Measurements from ENCODE around the gene ERC2.

Gene ERC2

DNA sequence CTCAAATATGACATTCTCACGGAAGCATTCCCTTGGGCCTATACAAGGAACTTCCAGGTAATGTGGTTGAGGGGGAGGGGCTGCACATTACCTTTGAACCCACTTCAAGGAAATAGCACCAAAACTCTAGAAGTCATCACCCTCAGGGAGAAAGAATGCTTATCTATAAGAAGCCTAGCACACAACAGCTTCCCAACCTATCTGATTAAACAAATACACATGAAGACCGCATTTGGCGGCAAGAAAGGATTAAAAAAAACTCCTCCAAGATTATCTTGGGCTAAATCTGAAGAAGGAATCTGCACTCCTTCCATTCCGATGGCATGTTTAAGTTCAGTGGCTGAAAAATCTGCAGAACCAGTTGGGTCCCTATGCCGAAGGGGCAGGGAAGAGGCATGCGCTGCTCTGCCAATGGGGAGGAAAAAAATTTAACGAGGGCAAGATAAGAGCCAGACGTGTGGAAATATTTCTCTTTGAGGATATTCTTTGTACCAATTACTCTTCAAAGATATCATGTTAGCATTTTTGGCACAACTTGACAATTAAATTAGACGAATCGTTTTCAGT is 899.2 kb downstream of the ERC2 start:
- no peak overlapping the region for H3K27ac Mint-ChIP-seq
- H3K36me3 Mint-ChIP-seq (ENCODE audit: low read depth), result no peaks in the 10 kb centered on the region
- no peaks in the 10 kb centered on the region for H3K9me3 Mint-ChIP-seq
- H3K4me1 Mint-ChIP-seq (ENCODE audit: low read depth), result peaks cover 14% of the 10 kb centered on the region
- H3K27me3 Mint-ChIP-seq, result peaks cover 17% of the 10 kb centered on the region
- H3K4me3 Mint-ChIP-seq, result no peak overlapping the region
- intact Hi-C loops (cut with micrococcal nuclease), result no loop called here

DNA sequence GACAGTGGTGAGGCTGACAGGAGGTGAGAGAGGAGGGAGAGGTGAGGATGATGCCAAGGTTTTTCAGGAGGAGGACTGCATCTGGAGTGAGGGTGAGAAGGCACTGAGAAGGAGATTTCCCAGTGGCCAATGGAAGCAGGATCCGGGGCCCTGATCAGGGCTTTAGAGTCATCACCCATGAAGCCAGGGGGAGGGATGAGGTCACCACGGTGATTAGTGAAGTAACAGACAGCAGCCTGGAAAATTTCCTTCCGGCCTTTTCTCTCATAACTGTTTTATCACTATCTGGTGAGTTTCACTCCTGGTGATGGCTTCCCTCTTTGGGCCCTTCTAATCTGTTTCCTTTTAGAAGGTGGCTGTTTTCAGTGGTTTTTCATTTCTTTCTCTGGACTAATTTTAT is 900.7 kb downstream of the ERC2 start:
- intact Hi-C loops (cut with micrococcal nuclease), result no loop called here
- Mint-ChIP-seq H3K27ac (no peak overlapping the region), H3K4me3 (no peak overlapping the region), H3K9me3 (no peaks in the 10 kb centered on the region), H3K4me1 (ENCODE audit: low read depth) (peaks cover 23% of the 10 kb centered on the region), H3K27me3 (peaks cover 21% of the 10 kb centered on the region), H3K36me3 (ENCODE audit: low read depth) (no peaks in the 10 kb centered on the region)

DNA sequence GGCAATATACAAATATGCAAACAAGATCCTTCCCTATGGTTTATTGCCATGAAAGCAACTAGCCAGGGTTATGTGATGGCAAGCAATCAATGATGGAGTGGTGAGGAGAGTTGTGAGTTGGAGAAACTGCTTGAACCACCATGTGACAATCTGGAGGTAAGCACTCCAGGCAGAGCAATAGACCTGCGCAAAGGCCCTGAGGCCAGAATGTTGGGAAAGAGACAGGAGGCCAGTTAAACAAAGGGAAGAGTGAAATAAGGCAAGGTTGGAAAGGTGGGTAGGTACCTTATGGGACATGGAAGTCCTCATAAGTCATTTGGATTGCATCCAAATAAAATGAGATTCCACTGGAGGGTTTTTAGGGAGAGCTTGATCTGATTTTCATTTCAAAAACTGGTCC is 901.1 kb downstream of the ERC2 start:
- Mint-ChIP-seq H3K36me3 (ENCODE audit: low read depth) (no peaks in the 10 kb centered on the region), H3K9me3 (no peaks in the 10 kb centered on the region), H3K27ac (no peak overlapping the region), H3K27me3 (peaks cover 23% of the 10 kb centered on the region), H3K4me3 (no peak overlapping the region), H3K4me1 (ENCODE audit: low read depth) (peaks cover 23% of the 10 kb centered on the region)
- intact Hi-C loops (cut with micrococcal nuclease), result no loop called here

DNA sequence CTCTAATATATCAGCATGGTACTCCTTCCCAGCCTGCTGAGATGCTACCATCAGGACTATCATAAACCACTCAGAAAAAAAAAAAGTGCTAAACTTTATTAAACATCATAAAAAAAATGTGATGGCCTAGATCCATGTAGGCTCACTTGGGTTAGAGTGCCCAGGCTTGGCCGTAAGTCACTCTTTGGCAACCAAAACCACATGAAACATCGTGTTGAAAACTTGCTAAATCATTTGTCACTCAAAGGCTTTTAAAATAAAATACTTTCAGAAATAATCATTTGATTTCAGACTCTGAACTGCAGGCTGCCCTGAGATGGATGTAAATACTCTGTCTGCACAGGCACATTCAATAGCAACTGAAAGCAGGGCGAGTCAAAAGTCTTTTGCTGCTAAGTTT is 902.7 kb downstream of the ERC2 start:
- no peak overlapping the region for H3K4me3 Mint-ChIP-seq
- H3K9me3 Mint-ChIP-seq, result no peaks in the 10 kb centered on the region
- no peak overlapping the region for H3K27ac Mint-ChIP-seq
- intact Hi-C loops (cut with micrococcal nuclease), result no loop called here
- H3K36me3 Mint-ChIP-seq (ENCODE audit: low read depth), result no peaks in the 10 kb centered on the region
- peaks cover 18% of the 10 kb centered on the region for H3K27me3 Mint-ChIP-seq
- peaks cover 14% of the 10 kb centered on the region for H3K4me1 Mint-ChIP-seq (ENCODE audit: low read depth)

DNA sequence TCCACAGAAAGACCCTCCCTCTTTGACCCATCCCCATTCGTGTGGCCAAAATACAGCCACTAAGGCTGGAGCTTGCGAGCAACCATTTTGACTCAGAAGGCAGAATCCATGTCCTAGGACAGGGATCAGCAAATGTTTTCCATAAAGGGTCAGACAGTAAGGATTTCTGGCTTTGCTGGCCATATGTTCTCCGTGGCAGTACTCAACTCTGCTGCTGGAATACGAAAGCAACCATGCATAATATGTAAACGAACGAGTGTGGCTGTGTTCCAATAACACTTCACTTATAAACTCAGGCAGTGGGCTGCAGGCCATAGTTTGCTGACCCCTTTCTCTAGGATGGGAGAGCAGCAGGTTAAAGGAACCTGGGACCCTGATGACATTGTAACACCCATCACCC is 903.5 kb downstream of the ERC2 start:
- no peaks in the 10 kb centered on the region for H3K36me3 Mint-ChIP-seq (ENCODE audit: low read depth)
- H3K9me3 Mint-ChIP-seq, result no peaks in the 10 kb centered on the region
- no peak overlapping the region for H3K4me3 Mint-ChIP-seq
- intact Hi-C loops (cut with micrococcal nuclease), result no loop called here
- peaks cover 13% of the 10 kb centered on the region for H3K27me3 Mint-ChIP-seq
- peaks cover 10% of the 10 kb centered on the region for H3K4me1 Mint-ChIP-seq (ENCODE audit: low read depth)
- H3K27ac Mint-ChIP-seq, result no peak overlapping the region

DNA sequence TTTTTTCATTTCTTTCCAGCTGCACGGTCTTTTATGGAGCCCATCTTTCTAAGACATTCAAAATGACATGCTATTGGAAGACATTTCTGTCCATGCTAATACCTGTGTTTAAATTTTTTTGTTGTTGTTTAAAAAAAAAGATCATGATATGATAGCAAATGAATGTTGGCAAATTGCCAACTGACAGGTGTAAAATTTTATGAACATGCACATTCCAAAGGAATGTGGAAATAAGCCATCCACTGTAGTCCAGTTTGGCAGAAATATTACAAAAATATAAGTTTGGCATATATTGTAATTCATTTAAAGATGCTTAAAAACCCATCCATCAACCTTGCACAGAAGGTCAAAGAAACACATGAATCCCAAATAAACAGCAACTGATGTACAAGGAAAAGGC is 905.6 kb downstream of the ERC2 start:
- no peaks in the 10 kb centered on the region for H3K36me3 Mint-ChIP-seq (ENCODE audit: low read depth)
- H3K27me3 Mint-ChIP-seq, result peaks cover 16% of the 10 kb centered on the region
- no peak overlapping the region for H3K4me3 Mint-ChIP-seq
- intact Hi-C loops (cut with micrococcal nuclease), result no loop called here
- H3K4me1 Mint-ChIP-seq (ENCODE audit: low read depth), result peaks cover 15% of the 10 kb centered on the region
- no peaks in the 10 kb centered on the region for H3K9me3 Mint-ChIP-seq
- no peak overlapping the region for H3K27ac Mint-ChIP-seq

DNA sequence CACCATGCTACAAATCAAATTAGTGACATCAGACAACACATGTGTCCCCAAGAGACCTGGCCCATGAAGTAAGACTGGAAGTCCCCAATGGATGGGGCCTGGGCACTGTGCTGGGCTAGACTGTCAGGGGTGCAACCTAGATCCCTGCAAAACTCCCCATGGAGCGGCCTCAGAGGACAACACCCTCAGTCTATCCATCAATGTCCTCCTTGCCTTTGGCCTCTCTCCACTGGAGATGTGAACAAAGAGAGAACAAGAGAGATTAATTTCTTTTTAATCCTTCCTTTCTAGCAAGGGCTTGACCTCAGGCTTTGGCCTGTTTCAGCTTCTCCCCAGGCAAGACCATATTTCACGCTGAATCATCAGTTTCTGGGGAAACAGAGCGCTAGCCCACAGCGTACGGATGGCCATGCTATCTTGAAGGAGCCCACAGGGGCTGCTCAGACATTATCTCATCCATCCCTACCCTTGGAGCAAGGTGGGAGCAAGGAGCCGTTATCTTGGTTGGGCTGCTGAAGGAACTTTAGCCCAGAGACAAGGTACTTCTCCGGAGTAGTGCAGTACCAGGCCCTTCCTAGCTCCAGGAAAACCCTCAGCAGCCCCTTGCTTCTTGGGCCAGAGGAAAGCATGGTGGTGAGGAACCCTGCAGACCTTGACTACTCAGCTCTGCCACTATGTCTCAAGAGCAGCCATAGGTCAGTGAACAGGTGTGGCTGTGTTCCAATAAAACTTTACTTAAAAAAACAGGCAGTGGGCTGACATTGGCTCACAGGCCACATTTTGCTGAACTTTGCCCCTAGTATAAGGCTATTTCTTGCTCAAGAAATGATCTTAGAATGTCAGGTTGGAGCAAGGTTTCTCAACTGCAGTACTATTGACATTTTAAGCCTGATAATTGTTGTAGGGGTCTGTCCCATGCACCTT is 908.5 kb downstream of the ERC2 start:
- no peak overlapping the region for H3K4me3 Mint-ChIP-seq
- H3K4me1 Mint-ChIP-seq (ENCODE audit: low read depth), result peaks cover 30% of the 10 kb centered on the region
- intact Hi-C loops (cut with micrococcal nuclease), result no loop called here
- H3K36me3 Mint-ChIP-seq (ENCODE audit: low read depth), result no peaks in the 10 kb centered on the region
- H3K9me3 Mint-ChIP-seq, result no peaks in the 10 kb centered on the region
- H3K27me3 Mint-ChIP-seq, result peaks cover 32% of the 10 kb centered on the region
- H3K27ac Mint-ChIP-seq, result no peak overlapping the region

DNA sequence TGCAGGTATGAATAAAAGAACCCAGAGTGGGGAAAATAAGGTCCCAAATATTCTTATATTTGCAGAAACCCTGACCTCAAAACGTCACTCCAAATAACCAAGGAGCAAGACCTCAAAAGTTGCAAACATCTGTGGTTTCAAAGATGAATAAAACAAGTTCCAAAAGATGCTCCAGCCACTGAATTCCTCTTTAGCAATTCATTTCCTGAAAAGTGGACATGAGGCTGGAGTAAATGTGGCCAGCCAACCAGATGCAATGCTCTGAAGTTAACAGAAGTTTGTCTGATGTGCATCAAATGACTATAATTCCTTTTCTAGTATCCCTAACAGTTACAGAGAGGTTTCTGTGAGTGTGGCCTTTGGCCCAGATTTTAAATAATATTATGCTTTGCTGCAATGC is 910.0 kb downstream of the ERC2 start:
- H3K27ac Mint-ChIP-seq, result no peak overlapping the region
- peaks cover 30% of the 10 kb centered on the region for H3K27me3 Mint-ChIP-seq
- no peak overlapping the region for H3K4me3 Mint-ChIP-seq
- H3K4me1 Mint-ChIP-seq (ENCODE audit: low read depth), result peaks cover 24% of the 10 kb centered on the region
- no peaks in the 10 kb centered on the region for H3K9me3 Mint-ChIP-seq
- no peaks in the 10 kb centered on the region for H3K36me3 Mint-ChIP-seq (ENCODE audit: low read depth)
- intact Hi-C loops (cut with micrococcal nuclease), result no loop called here

DNA sequence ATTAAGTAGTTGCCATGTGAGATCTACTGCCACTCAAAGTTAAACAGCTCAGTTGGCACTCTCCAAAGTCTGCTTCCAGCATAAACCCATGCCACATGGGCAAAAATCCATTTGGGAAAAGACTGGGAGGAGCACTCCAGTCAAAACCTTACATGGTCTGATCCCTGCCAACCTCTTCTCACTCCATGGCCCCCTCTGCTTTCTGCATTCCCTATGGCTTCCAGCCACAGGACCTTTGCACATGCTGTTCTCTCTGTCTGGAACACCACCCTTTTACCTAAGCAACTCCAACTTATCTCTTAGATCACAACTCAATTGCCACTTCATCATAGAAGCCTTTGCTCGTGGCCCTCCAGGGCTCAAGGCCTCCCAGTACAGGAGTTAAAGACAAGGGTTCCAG is 910.7 kb downstream of the ERC2 start:
- no peaks in the 10 kb centered on the region for H3K9me3 Mint-ChIP-seq
- H3K4me1 Mint-ChIP-seq (ENCODE audit: low read depth), result peaks cover 23% of the 10 kb centered on the region
- intact Hi-C loops (cut with micrococcal nuclease), result no loop called here
- H3K27ac Mint-ChIP-seq, result no peak overlapping the region
- peaks cover 28% of the 10 kb centered on the region for H3K27me3 Mint-ChIP-seq
- H3K4me3 Mint-ChIP-seq, result no peak overlapping the region
- H3K36me3 Mint-ChIP-seq (ENCODE audit: low read depth), result no peaks in the 10 kb centered on the region

DNA sequence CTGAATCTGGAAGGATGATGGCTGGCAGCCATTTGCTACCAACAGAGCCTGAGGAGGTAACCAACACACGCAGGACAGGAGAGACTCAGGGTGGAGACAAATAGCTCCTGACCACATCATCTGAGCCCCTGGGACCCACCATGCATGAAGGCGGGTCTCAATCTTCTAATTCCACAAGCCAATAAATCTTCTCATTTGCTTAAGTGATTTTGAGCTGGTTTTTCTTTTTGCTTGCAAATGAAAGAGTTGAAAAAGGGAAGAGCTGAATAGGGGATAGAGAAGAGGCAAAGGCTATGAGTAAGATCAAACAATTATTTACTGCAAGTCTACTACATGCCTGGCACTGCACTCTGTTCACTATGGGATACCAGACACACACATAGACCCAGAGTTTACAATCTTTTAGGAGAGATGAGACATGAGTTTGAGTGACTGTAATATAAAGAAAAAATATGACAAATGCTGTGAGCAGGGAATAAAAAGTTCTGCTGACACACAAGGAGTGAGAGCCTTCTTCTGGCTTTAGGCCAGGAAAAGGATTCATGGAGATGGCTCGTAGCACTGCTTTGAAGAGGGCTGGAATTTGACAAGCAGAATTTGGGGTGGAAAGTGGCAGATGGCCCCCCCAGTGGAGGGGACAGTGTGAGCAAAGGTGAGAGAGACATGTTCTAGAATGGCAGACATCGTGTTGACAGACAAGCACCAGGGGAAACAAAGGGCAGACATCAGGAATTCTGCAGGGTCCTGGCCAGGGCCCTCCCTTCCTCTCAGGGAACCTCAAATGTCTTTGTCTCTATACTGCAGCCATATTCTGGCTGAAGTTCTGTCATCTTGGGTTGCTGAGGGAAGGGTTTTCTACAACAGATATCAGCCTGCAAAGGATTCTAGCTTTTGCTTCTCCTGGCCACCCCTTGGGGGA is 911.4 kb downstream of the ERC2 start:
- no peaks in the 10 kb centered on the region for H3K9me3 Mint-ChIP-seq
- no peak overlapping the region for H3K27ac Mint-ChIP-seq
- intact Hi-C loops (cut with micrococcal nuclease), result no loop called here
- no peak overlapping the region for H3K4me3 Mint-ChIP-seq
- peaks cover 26% of the 10 kb centered on the region for H3K27me3 Mint-ChIP-seq
- H3K36me3 Mint-ChIP-seq (ENCODE audit: low read depth), result no peaks in the 10 kb centered on the region
- H3K4me1 Mint-ChIP-seq (ENCODE audit: low read depth), result peaks cover 23% of the 10 kb centered on the region

DNA sequence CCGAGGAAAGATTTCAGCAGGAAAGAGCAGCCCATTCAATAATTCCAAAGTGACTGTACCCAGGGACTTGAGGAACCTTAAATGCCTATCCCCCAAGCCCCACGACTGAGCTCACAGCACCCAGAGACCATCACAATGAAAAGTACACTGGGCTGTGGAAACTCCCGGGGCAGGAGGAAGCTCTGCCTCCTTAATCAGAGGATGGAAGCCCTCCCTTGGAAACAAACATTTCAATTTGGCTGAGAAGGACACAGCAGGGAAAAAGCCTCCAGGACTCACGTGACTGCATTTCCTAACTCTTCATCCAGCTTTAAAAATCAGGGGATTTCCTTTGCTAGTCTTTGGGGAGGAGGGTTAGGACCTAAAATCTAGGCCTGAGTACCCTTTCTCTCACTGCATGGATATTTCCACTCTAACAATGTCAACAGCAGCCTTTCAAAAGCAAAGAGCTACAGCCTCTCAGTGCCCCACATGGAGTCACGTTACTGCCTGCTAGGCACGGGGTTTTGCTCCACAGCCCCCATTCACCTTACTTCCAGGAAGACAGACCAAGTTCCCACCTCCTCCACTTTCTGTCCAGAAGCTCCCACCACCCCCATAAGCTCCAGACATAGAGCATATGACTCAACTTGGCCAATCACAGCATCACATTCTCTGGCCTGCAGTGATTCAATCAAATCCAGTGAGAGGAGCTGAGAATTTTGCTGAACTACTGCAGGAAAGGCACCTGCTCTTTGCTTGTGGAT is 912.2 kb downstream of the ERC2 start:
- H3K27ac Mint-ChIP-seq, result no peak overlapping the region
- no peaks in the 10 kb centered on the region for H3K36me3 Mint-ChIP-seq (ENCODE audit: low read depth)
- no peak overlapping the region for H3K4me3 Mint-ChIP-seq
- H3K9me3 Mint-ChIP-seq, result no peaks in the 10 kb centered on the region
- H3K27me3 Mint-ChIP-seq, result peaks cover 25% of the 10 kb centered on the region
- peaks cover 23% of the 10 kb centered on the region for H3K4me1 Mint-ChIP-seq (ENCODE audit: low read depth)
- intact Hi-C loops (cut with micrococcal nuclease), result no loop called here

DNA sequence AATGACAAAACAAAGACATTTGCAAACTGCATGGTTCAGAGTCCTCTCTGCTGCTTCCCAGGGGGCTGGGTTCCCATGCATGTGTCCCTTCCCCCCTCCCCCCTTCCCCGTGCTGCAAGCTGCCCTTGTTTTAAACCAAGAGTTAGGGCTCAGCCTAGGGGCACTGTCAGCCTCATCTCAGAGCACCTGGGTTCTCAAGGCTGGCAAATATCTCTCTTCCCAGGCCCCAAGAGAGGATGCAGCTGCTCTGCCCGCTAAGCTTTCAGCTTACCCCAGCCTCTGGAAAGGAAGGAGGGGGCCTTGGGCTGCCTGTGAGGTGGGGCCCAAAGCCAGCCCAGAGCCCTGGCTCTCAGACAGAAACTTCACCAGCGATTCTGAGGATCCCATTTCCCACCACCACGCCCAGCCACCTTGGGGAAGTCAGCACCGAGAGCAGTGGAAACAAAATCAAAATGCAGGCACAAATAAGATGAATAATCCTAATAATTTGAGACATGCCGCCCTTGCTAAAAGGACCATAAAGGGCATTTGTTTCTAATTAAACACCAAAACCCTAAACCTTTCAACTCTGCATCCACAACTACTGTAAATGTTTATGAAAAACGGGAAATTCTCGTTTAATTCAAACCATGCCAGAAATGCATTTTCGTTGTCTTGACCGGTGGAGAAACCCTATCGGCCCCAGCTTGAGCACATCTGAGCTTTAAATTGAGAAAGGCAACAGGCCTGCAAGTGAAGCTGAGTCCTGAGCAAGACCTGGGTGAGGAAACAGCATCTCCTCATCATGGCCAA is 913.4 kb downstream of the ERC2 start:
- no peak overlapping the region for H3K27ac Mint-ChIP-seq
- intact Hi-C loops (cut with micrococcal nuclease), result no loop called here
- no peaks in the 10 kb centered on the region for H3K36me3 Mint-ChIP-seq (ENCODE audit: low read depth)
- no peak overlapping the region for H3K4me3 Mint-ChIP-seq
- no peaks in the 10 kb centered on the region for H3K9me3 Mint-ChIP-seq
- peaks cover 25% of the 10 kb centered on the region for H3K27me3 Mint-ChIP-seq
- peaks cover 23% of the 10 kb centered on the region for H3K4me1 Mint-ChIP-seq (ENCODE audit: low read depth)

DNA sequence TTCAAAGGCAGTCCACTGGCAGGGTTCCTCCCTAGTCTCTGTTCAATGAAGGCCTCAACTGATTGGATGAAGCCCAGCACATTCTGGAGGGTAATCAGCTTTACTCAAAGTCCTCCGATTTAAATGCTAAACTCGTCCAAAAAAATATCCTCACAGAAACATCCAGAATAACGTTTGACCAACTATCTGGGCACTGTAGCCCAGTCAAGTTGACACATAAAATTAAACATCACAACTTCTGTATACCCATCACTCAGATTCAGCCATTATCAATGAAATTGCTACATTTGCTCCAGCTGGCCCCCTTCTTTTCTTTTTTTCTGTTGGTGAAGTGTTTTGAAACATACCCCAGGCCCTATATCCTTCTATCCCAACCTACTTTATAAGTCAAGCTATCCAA is 916.6 kb downstream of the ERC2 start:
- Mint-ChIP-seq H3K4me3 (no peak overlapping the region), H3K9me3 (no peaks in the 10 kb centered on the region), H3K36me3 (ENCODE audit: low read depth) (no peaks in the 10 kb centered on the region), H3K27ac (no peak overlapping the region), H3K27me3 (peaks cover 21% of the 10 kb centered on the region), H3K4me1 (ENCODE audit: low read depth) (peaks cover 14% of the 10 kb centered on the region)
- intact Hi-C loops (cut with micrococcal nuclease), result no loop called here
